SIG-M5 (cell line): Measurements from ENCODE around the gene PARVB.

Experiments
- DNase-seq: peaks from one replicate; lab custom pipeline; 2025; lab: John Stamatoyannopoulos, UW

The PARVB gene

DNA sequence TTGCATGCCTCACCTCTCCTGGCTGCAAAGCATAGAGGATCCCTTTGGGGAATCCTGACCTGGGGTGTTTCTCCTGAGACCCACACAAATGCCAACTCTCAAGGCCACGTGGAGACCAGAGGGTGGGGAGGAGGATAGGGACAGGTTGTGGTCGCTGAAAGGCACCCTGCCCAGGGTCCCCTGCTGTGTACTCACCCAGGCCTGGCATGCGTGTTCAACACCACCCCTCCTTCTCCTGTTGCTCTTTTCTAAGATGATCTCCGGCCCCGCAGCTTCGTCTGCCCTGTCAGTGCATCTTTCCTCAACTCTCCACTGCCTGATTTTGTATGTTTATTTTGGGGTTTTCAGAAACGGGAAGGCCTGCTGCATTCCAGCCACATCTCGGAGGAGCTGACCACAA, 112.0 kb downstream of the PARVB start:
- no peak for DNase-seq

DNA sequence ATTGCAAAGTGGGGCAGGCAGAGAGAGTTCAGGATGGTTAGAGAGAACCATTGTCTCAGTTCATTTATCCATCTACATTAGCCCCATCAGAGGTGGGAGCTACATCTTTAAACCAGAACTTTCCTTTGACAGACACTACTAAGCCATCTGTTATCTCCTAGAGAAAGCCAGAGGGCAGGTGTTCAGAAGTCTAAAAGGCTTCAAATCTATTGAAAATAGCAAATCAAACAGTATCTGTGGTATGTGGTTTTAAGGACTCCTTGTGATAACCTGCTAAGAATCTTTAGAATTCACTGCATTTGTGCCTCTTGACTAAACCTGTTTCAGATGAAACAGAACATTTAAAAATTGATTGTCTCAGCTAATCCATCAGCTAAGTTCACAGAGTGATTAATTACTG, 112.7 kb downstream of the PARVB start:
- DNase-seq, result no peak

DNA sequence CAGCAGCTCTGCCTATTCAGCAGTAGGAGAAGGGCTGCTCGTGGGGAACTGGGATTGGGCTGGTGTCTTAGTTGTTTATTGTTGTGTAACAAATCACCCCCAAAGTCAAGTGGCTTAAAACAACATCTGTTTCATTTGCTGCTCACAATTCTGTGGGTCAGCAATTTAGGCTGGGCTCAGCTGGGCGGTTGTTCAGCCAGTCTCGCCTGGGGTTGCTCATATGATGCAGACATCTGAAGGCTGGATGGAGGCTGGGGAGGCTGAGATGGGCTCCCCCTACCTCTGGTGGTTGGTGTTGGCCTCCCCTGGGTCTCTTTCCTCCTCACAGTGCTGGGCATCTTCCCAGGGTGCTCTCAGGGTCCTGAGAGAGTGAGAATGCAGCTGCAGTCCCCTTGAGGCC, 113.3 kb downstream of the PARVB start:
- no peak for DNase-seq

DNA sequence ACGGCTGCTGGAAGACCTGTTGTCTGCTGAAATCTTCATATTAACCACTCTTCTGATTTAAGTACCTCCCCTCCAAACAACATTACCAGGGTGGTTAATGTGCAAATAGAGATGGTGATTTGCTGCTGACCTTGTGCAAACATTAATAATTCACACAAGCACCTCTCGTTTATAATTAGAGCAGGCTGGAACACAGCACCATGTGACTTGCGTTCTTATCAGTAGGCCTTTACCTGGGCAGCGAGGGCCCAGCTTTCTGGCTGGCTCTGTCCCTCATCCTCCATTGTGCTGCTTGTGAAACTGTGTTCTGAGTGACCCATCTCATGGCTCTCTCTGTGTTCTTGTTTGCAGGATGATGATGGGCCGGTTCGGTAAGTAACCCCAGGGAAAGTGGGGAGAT, 115.7 kb downstream of the PARVB start:
- no peak for DNase-seq

DNA sequence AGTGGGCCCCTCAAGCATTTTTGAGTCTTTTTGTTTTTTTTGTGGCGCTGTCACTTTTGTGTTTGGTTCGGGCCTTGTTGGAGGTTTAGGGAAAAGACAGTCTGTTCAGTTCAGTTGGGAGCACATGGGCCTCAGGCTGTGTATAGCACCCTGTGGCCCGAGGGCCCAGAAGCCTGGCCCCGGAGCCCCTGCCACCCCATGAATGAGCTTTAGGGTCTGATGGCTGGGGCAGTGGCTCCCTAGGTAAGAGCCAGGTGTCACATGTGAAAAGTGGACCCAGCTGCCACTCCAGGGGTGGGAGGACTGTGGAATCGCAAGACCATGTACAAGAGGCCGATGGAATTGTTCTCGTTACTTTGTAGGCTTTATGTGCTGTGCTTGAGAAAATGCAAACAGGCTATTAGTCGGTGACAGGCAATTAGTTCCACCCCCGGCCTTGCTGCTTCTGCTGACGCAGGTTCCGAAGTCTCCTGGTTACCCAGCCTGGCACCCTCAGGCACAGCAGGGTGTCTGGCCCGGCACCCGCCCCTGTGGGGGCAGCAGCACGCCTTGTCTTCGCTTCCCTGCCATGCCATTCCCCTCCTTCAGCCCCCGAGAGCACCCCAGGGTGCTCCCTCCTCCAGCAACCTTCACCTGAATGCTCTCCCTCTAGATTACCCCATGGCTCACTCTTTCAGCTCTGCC, 118.5 kb downstream of the PARVB start:
- no peak for DNase-seq

DNA sequence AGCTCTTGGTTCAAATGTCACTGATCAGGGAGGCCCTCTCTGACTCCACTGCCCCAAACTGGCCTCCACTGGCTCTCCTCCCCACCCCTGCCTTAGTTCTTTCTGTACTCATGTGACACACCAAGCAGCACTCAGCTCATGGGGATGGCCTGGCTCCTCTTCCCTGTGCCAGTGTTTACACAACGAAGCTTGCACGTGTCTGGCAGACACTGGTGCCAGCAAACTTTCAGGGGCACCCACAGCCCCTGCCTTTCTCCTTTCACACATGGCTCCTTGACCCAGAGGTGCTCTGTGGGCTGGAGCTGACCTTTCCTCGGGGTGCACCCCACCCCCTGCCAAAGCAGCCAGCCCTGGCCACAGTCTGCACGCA, 119.0 kb downstream of the PARVB start:
- DNase-seq, result no peak

DNA sequence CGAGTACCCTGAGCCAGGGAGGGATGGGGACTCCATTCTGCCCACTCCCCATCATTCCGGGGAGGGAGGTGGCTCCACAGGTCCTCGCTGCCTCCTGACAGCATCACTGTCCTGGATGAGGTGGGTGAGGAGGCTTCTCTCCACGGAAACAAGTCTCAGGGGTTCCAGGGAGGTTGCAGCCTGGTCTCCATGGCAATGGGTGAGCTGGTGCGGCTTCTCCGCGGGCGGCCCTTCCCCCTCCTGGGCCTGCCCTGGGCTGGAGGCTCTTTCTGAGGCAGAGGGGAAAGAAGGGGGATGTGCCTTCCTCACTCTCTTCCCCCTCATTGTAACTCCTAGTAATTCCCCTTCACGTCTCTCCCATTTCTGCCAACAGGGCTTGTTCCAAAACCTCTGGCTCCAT, 119.5 kb downstream of the PARVB start:
- DNase-seq, result no peak

DNA sequence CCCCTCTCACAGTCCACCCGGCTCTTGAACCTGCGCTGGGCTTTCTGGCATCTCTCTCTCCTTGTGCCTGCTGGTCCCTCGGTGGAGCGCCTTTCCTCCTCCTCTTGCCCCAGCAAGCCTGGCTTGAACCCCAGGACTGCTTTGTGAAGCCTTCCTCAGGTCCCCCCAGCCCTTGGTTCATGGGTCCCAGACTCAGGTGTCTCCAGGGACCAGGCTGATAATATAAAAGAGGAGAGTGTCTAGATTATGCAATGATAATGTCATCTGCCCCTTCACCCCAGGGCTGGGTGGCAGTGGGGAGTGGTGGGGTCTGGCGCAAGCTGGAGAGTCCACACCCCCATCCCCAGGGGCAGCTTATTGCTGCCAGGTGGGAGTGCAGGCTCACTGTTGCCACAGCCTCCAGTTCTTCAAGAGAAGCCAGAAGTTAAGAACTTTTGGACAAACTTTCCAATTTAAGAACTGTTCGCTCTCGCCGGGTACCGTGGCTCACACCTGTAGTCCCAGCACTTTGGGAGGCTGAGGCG, 120.0 kb downstream of the PARVB start:
- no peak for DNase-seq

DNA sequence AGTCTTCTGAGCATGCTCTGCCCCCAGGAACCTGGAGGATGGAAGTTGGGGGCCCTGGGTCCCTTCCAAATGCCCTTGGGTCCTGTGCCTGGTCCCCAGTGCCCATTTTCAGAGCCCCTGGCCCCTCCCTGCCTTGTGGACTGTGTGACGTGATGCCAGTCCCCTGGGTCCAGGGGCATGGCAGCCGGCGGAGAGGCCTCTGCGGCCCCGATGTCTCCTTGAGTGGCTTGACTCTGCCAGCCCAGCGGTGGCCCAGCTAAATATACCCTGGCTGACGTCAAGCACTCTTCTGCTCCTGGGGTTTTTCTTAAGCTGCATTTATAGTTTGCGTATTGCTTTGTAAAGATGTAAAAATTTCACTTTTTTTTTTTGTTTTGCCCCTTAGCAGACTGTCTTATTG, 121.4 kb downstream of the PARVB start:
- DNase-seq, result no peak

DNA sequence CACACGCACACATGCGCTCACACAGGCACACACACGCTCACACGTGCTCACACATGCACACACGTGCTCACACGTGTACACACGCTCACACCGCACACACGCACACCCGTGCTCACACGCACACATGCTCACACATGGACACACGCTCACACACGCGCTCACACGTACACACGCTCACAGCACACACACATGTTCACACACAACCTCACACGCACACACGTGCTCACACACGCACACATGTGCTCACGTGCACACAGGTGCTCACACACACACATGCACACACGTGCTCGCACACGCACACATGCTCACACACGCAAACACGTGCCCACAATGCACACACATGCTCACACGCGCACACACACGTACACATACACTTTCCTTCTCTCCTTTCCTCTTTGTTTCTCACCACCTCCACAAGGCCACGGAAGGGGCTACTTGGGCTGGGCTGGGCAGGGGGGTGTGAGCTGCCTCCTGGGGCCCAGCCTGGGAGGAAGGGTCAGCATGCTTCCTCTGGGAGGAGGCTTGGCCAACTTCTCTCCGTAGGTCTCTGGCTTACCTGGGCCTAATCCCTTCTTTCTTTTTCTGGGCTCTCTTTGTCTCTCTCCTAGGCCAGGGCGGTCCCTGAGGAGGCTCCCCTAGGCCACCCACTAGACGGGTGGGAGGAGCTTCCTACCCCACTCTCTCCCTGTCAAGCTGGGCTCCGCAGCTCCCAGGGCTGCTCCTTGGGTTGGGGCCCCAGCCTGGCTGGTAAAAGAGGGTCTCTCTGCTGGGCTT, 122.2 kb downstream of the PARVB start:
- no peak for DNase-seq

DNA sequence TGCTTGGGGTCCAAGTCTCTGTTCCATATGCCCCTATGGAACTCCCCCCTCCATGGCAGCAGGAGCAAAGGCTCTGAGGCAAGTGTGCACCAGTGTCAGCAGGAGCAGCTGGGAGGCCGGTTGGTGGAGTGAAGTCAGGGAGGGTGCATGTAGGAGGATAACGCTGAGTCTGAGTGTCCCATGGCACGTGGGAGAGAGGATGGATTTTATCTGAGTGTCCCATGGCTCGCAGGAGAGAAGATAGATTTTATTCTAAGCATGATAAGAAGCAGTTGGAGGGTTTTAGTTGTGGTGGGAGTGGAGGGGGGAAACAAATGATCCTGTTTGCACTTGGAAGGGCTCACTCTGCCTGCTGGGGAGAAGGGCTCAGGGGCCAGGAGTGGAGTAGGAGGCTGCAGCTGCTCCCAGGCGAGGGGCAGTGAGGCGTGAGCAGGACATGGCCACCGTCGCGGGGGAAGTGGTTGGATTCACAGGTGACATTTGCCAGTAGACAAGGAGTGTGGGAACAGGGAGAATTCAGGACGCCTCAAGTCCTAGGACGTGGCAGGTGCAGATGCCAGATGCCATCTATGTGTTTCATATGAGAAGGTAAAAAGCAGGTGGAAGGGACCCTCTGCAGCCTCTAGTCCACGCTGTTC, 123.0 kb downstream of the PARVB start:
- no peak for DNase-seq

DNA sequence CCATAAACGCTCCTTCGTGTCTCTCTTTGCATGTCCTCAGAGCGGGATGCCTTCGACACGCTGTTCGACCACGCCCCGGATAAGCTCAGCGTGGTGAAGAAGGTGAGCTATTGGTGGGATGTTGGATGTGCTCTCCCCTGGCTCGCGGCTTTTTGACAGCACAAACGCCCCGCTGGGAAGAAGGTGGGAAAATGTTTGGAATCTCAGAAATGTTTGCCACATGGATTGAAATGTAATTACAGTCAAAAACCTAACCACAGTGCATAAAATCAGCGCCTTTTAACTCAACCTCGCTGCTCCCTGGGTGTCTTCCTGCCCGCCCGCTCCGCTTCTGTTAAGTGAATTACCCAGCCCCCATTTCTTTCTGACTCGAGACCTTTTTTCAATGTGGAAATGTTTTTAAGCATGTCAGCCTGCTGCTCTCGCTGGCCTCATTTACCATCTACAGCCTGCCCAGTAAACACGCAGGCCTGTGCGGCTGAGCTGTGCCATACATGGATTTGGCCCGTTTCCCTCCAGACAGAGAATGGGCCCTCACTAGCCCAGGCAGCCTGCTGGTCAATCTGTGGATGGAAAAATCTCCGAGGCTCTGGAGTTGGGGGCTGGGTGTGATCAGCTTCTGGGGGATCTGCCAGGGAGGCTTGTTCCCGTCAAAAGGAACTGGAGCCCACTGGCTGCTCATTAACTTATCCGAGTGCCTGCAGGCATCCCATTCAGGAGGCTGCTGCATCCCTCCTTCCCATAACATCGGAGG, 123.9 kb downstream of the PARVB start:
- DNase-seq, result no peak

DNA sequence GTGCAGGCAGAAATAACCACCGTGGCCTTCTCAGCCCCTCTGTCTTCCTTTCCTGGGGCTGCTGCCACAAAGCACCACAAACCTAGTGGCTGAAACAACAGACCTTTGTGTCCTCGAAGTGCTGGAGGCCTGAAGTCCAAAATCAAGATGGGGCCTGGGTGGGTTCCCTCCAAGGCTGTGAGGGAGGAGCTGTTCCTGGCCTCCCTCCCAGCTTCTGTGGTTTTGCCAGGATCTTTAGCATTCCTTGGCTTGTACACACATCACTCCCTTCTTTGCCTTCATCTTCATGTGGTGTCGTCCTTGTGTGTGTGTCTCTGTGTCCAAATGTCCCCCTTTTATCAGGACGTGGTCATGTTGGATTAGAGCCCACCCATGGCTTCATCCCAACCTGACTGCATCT, 127.6 kb downstream of the PARVB start:
- DNase-seq, result no peak

DNA sequence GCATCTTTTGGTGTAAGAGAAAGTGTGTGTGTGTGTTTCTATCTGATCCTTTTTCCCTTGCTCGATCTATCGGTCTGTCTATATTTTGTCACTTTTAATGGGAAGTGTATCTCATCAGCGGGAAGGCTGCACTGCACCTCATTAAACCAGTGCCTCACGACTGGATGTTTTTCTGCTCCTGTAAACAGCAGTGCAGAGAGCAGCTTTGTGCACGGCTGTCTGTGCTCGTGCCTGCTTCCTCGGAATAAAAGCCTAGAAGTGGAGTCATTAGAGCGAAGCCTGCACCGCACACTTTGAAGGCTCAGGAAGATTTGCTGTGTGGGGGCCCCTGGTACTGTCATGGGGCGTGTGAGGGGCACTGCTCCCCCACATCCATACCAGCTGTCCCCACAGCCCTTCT, 129.6 kb downstream of the PARVB start:
- DNase-seq, result no peak

DNA sequence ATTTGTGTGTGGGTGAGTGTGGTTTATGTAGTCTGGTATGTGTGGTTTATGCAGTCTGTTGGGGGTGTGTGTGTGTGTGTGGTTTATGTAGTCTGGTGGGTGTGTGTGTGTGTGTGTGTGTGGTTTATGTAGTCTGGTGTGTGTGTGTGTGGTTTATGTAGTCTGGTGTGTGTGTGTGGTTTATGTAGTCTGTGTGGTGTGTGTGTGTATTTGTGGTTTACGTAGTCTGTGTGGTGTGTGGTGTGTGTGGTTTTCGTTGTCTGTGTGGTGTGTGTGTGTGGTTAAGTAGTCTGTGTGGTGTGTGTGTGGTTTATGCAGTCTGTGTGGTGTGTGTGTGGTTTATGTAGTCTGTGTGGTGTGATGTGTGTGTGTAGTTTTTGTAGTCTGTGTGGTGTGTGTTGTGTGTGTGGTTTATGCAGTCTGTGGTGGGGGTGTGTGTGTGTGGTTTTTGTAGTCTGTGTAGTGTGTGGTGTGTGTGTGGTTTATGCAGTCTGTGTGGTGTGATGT, 130.4 kb downstream of the PARVB start:
- no peak for DNase-seq

DNA sequence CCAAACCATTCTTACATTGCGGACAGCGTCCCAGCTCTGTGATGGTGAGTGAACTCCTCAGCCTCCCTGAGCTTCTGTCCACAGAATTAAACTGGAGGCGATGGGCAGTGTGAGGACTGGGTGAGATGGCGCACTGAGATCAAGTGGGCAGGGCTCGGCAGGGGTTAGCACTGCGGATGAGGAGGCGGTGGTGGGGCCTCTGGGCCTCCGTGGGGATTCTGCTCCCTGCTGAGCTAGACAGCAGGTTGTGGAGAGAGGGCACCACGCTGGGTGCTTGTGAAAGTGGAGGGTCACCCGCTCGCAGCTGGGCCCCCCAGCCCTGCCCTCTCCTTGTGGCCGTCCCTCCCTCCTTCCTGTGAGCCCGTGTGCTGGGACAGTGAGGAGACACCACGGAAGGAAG, 131.0 kb downstream of the PARVB start:
- DNase-seq, result no peak

DNA sequence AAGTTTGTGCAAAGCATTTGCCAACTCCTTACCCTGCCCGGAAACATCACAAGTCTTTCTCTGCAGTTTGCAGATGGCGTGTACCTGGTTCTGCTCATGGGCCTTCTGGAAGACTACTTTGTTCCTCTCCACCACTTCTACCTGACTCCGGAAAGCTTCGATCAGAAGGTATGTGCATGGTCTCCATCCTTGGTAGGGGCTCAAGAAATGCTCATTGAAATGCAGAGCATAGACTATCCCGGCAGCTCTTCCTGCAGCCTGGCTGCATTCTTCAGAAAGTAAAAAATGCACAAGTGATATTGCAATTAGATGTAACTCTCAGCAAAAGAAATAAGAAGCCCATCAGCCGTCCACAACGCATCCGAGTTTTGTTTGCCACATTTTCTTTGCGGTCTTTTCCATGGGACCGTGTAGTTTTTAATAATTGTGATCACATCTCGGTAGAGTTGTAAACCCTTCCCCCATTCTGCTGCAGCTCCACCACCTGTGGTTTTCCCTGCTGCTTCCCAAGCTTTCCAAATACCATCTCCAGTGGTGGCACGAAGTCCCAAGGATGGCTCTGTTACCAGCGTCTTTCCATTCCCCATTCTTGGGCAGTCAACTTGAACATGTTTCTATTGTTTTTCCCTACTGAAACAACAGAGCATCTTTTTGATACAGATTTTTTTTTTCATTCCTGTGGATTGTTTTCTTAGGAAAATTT, 134.0 kb downstream of the PARVB start:
- DNase-seq, result no peak

DNA sequence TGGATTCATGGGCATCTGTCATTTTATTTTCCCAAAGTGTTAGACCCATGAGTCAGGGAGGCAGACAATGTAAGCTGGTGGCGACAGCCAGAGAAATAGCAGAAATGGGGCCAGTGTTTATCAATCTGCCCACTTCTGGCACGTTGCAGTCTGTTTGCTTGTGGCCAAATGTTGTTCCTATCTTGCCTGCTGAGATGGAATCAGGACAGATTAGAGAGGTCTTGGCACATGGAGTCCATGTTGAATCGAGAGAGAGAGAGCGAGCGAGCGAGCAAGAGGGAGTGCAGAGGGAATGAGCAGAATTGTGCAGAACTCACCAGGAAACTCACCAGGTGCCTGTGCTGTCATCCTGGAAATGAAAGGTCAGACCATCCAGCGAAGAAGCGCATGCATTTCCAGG, 134.7 kb downstream of the PARVB start:
- no peak for DNase-seq

DNA sequence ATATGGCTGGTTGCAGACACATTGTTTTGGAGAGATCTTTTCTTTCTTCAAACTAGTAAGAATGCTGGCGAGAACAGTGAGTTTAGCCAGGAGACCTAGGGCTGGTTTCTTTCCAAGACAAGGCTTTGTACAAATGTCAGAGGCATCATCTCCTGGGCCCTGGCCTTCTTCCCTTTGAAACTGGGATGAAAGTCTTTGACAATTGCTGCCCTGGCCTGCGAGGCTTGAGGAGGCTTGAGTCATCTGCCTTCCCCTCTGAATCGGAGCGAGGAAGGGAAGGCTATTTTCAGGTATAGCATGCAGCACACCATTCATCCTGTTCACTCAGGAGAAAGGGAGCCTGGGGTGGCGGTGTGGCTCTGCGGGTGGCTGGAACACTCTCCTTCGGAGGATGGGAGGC, 135.1 kb downstream of the PARVB start:
- no peak for DNase-seq

DNA sequence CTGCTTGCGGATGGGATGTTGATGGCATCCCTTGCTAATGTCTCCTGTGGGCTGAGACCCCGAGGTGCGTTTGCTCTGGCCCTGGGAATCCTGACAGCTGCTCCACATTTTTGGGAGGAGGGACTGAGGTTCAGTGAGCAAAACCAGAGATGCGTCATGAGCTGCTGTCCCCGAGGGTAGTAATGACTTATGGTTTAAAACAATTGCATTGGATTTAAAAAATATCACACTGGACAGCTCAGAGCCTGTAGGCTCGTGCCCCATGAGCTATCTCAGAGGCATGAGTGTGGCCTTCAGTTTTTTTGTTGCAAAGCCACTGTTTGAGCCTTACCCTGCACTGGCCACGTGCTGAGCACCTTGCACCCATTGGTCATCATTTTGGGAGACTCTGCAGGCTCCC, 135.7 kb downstream of the PARVB start:
- no peak for DNase-seq

DNA sequence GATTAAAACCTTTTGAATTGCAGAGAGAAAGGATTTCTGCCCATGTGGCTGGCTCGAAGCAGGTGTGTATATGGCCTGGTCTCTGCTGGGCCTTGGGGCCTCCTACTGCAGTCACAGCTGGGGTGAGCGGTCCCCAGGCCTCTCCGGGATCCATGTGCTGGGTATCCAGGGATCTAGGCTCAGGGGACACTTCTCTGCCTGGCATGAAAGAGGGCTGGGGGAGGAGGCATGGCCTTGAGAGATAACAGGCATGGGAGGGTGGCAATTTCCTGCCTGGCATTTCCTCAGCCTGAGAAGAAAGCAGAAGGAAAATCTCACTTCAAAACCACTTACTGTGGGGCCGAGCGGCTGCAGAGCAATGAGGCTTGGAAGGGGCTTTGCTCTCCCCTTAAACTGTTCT, 136.3 kb downstream of the PARVB start:
- no peak for DNase-seq

DNA sequence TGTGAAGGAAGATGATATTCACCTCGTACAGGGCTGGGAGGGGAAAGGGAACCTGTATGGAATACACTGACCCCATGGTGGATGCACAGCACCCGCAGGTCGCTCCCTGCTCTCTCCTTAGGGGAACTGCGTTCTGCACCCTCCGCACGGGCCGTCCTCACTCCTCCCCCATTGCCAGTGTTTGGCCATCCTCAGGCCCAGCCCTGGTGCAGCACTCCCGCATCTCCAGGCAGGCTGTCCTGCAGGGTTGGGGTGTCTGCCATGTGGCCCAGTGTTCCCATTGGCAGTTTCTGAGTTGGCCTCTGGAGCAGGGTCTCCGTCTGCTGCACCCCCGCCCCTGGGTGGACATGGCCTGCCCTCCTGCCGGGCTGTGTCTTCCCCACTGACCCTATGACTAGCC, 137.6 kb downstream of the PARVB start:
- DNase-seq, result no peak
